SK-N-SH treated with all-trans-retinoic acid at 6 μM for 48 hours (cell line): ENCODE measurements around the gene HOXB4.

Source experiments
- ESRRG ChIP-seq: fragments of 250-450 bp; sonication (Bioruptor Pico); IDR thresholded peaks from 2 replicates; pipeline ENCODE4 v1.6.1; 2021; ENCODE audit warnings: mild to moderate bottlenecking
- PATZ1 ChIP-seq: fragments of 250-450 bp; sonication (Bioruptor Pico); IDR thresholded peaks from 2 replicates; pipeline ENCODE4 v1.8.0; 2020; ENCODE audit warnings: mild to moderate bottlenecking, moderate library complexity, borderline replicate concordance
- POU6F1 ChIP-seq: fragments of 250-450 bp; sonication (Bioruptor Pico); IDR thresholded peaks from 2 replicates; pipeline ENCODE4 v1.8.0; 2021; ENCODE audit warnings: low read depth, mild to moderate bottlenecking, moderate library complexity, borderline replicate concordance
- TCF4 ChIP-seq: fragments of 250-450 bp; sonication (Bioruptor Pico); IDR thresholded peaks from 2 replicates; pipeline ENCODE4 v1.8.0; 2021; ENCODE audit warnings: mild to moderate bottlenecking, moderate library complexity, borderline replicate concordance
- TOX ChIP-seq: fragments of 250-450 bp; sonication (Bioruptor Pico); IDR thresholded peaks from 2 replicates; pipeline ENCODE4 v1.8.0; 2021; ENCODE audit warnings: mild to moderate bottlenecking, moderate library complexity, borderline replicate concordance
- ZFP3 ChIP-seq: fragments of 250-450 bp; sonication (Bioruptor Pico); IDR thresholded peaks from 2 replicates; pipeline ENCODE4 v1.5.0; 2020; ENCODE audit warnings: mild to moderate bottlenecking, moderate library complexity
- ZFP30 ChIP-seq: fragments of 450-650 bp; formaldehyde crosslinking; IDR thresholded peaks from 2 replicates; pipeline ENCODE4 v1.5.0; 2022; ENCODE audit warnings: mild to moderate bottlenecking, moderate library complexity
- ZNF8 ChIP-seq: fragments of 450-650 bp; formaldehyde crosslinking; IDR thresholded peaks from 2 replicates; pipeline ENCODE4 v1.5.0; 2020; ENCODE audit warnings: mild to moderate bottlenecking, moderate library complexity

GRCh38 chr17:48626245-48627117 is 48.3 kb upstream of the HOXB4 start, which contains the start of gene HOXB9:
- TF ChIP-seq TCF4 (CRISPR knock-in tag) = no peak
- TF ChIP-seq ESRRG (CRISPR knock-in tag) = no peak
- TF ChIP-seq ZFP3 (CRISPR knock-in tag) = no peak
- TF ChIP-seq ZFP30 (CRISPR knock-in tag) = no peak
- no peak for TF ChIP-seq POU6F1 (CRISPR knock-in tag)
- no peak for TF ChIP-seq PATZ1 (CRISPR knock-in tag)
- no peak for TF ChIP-seq ZNF8 (CRISPR knock-in tag)
- TF ChIP-seq TOX (CRISPR knock-in tag) = no peak
